Natural killer cell (primary cell): ENCODE measurements around the gene CFAP52. TPM values are rescaled to one million over a fixed set of nuclear protein-coding genes. Genes with fewer than 3 reads are reported as not detected.

Experiments used
- ATAC-seq, 3 donors: fragments of 150-1000 bp in 2 of 3; fragments of 200-7000 bp in 1 of 3; cut with Tn5 transposase; 1 replicate in 1 of 3; 2 replicates in 2 of 3; pipeline ENCODE4 v1.10.0; 2021; ENCODE audit warnings: mild to moderate bottlenecking in 2 of 3, moderate library complexity in 2 of 3
- DNase-seq, 2 donors: peaks; one replicate each; pipeline versions ENCODE4 v3.0.0 to v3.0.0-alpha.2; 2013 to 2021; ENCODE audit warnings: mixed read lengths in 1 of 2
- H3K27ac ChIP-seq: one replicate; pipeline ENCODE4 v1.5.1; 2013; ENCODE audit warnings: mild to moderate bottlenecking, low read length
- H3K27me3 ChIP-seq: one replicate; pipeline ENCODE4 v1.6.1; 2013; ENCODE audit warnings: low read length; ENCODE audit not compliant: control insufficient read depth, insufficient read depth
- H3K36me3 ChIP-seq: one replicate; pipeline ENCODE4 v1.6.1; 2013; ENCODE audit warnings: low read length; ENCODE audit not compliant: control insufficient read depth, insufficient read depth
- H3K4me1 ChIP-seq: one replicate; pipeline ENCODE4 v1.6.1; 2013; ENCODE audit warnings: low read length; ENCODE audit not compliant: control insufficient read depth, insufficient read depth
- H3K4me3 ChIP-seq: one replicate; pipeline ENCODE4 v1.5.1; 2013; ENCODE audit warnings: low read length
- H3K9me3 ChIP-seq: one replicate; pipeline ENCODE4 v1.6.1; 2013; ENCODE audit warnings: low read length; ENCODE audit not compliant: control insufficient read depth, insufficient read depth
- H3K27ac Mint-ChIP-seq, 2 donors: one replicate each; pipeline ENCODE4 v1.8.0; 2022; ENCODE audit warnings: mild to moderate bottlenecking in 2 of 2, mixed read lengths in 2 of 2, moderate library complexity in 1 of 2
- H3K27me3 Mint-ChIP-seq, 2 donors: one replicate each; pipeline ENCODE4 v1.8.0; 2022; ENCODE audit warnings: low read depth in 2 of 2, mixed read lengths in 2 of 2
- H3K36me3 Mint-ChIP-seq: one replicate; pipeline ENCODE4 v1.8.0; 2022; ENCODE audit warnings: mixed read lengths
- H3K4me1 Mint-ChIP-seq, 2 donors: one replicate each; pipeline ENCODE4 v1.8.0; 2022; ENCODE audit warnings: mixed read lengths in 2 of 2
- H3K4me3 Mint-ChIP-seq: one replicate; pipeline ENCODE4 v1.8.0; 2022; ENCODE audit warnings: mild to moderate bottlenecking, moderate library complexity, mixed read lengths
- H3K9me3 Mint-ChIP-seq, 2 donors: one replicate each; pipeline ENCODE4 v1.8.0; 2022; ENCODE audit warnings: mixed read lengths in 2 of 2
- WGBS: methylation state at CpG from one replicate; pipeline ENCODE4 v1.1.7; 2013; ENCODE audit warnings: missing lambda C conversion rate; ENCODE audit not compliant: insufficient coverage; 5-methylcytosine and 5-hydroxymethylcytosine counted together
- intact Hi-C: fragments of 100-400 bp; cut with micrococcal nuclease; formaldehyde crosslinking; loops from one replicate; pipeline ENCODE4 v1.14.2; 2022
- total RNA-seq, 4 donors: library from RNA; stranded (reverse); fragments of 120-200 nt in 1 of 4; gene quantifications; one replicate each; pipeline versions ENCODE4 v1.2.3 to v1.2.4, GENCODE V29; 2013 to 2022
- TF ChIP-seq, protein P1 (sequence below): fragments of 200-600 bp; IDR thresholded peaks from one replicate; pipeline ENCODE4 v1.8.0; 2022; ENCODE audit warnings: antibody characterized with exemption

The CFAP52 gene
- total RNA-seq, 3 donors from 2014 or later (not counting 1 experiment from before 2014, with no cell fraction given) = not detected

- no peak overlapping the region for H3K27ac Mint-ChIP-seq
- TF ChIP-seq, protein P1, sequence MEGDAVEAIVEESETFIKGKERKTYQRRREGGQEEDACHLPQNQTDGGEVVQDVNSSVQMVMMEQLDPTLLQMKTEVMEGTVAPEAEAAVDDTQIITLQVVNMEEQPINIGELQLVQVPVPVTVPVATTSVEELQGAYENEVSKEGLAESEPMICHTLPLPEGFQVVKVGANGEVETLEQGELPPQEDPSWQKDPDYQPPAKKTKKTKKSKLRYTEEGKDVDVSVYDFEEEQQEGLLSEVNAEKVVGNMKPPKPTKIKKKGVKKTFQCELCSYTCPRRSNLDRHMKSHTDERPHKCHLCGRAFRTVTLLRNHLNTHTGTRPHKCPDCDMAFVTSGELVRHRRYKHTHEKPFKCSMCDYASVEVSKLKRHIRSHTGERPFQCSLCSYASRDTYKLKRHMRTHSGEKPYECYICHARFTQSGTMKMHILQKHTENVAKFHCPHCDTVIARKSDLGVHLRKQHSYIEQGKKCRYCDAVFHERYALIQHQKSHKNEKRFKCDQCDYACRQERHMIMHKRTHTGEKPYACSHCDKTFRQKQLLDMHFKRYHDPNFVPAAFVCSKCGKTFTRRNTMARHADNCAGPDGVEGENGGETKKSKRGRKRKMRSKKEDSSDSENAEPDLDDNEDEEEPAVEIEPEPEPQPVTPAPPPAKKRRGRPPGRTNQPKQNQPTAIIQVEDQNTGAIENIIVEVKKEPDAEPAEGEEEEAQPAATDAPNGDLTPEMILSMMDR = no peak
- peak overlapping the region; percentile 92 for H3K4me3 Mint-ChIP-seq
- intact Hi-C loops = no loop called here
- DNase-seq (no peak), ATAC-seq (no peak)
- H3K4me1 ChIP-seq = peaks cover 20% of the 10 kb centered on the region
- peaks cover 11% of the 10 kb centered on the region for H3K27me3 ChIP-seq
- H3K9me3 ChIP-seq = no peaks in the 10 kb centered on the region
- no peak overlapping the region for H3K27ac ChIP-seq
- peaks cover 0 to 28% of the 10 kb centered on the region in 2 donors for H3K27me3 Mint-ChIP-seq
- H3K4me1 Mint-ChIP-seq = peaks cover 16 to 20% of the 10 kb centered on the region in 2 donors
- WGBS = 75% methylated on average over 8 of the region's 8 CpGs
- H3K4me3 ChIP-seq = no peak overlapping the region
- no peaks in the 10 kb centered on the region for H3K9me3 Mint-ChIP-seq
- no peaks in the 10 kb centered on the region for H3K36me3 ChIP-seq
- no peaks in the 10 kb centered on the region for H3K36me3 Mint-ChIP-seq
Measured at GRCh38 chr17:9646546-9646885, 70.1 kb downstream of the CFAP52 start.

- H3K4me3 ChIP-seq = no peak overlapping the region
Measured at GRCh38 chr17:9647014-9647413, 70.6 kb downstream of the CFAP52 start.

DNA sequence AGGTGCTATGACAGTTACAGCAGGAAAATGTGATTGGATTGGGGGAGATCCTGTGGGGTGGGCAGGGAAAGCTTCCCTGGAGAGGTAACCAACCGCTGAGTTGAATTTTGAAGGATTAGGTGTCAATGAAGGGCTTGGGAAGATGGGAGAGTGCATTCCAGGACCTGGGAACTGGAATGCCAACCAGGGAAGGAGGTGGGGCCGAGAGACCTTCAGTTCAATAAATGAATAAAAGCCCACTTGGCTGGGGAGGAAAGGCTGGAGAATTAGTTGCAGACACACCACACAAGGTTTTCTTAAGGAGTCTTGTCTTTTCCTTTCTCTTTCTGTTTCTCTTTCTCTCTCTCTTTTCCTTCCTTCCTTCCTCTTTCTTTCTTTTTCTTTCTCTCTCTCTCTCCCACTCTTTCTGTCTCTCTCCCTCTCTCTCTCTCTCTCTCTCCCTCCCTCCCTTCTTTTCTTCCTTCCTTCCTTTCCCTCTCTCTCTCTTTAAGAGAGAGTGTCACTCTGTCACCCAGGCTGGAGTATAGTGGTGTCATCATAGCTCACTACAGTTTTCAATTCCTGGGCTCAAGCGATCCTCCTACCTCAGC, 72.2 kb downstream of the CFAP52 start:
- H3K4me3 ChIP-seq = no peak overlapping the region
- TF ChIP-seq, protein P1 = no peak
- peaks cover 20% of the 10 kb centered on the region for H3K4me1 ChIP-seq
- peaks cover 16 to 20% of the 10 kb centered on the region in 2 donors for H3K4me1 Mint-ChIP-seq
- H3K27ac ChIP-seq = no peak overlapping the region
- H3K36me3 ChIP-seq = no peaks in the 10 kb centered on the region
- H3K27me3 Mint-ChIP-seq = peaks cover 0 to 32% of the 10 kb centered on the region in 2 donors
- intact Hi-C loops = no loop called here
- no peaks in the 10 kb centered on the region for H3K36me3 Mint-ChIP-seq
- H3K9me3 ChIP-seq = no peaks in the 10 kb centered on the region
- no peaks in the 10 kb centered on the region for H3K9me3 Mint-ChIP-seq
- H3K27ac Mint-ChIP-seq = no peak overlapping the region
- peaks cover 11% of the 10 kb centered on the region for H3K27me3 ChIP-seq
- 79% methylated on average over 3 of the region's 3 CpGs for WGBS
- ATAC-seq (no peak), DNase-seq (no peak)
- peak overlapping the region; percentile 13 for H3K4me3 Mint-ChIP-seq

More at GRCh38 chr17:9647014-9647413, 70.6 kb downstream of the CFAP52 start:
- TF ChIP-seq, protein P1 = no peak
- intact Hi-C loops = no loop called here
- Mint-ChIP-seq H3K36me3 (no peaks in the 10 kb centered on the region), H3K9me3 (no peaks in the 10 kb centered on the region), H3K27me3 (peaks cover 0 to 29% of the 10 kb centered on the region in 2 donors), H3K4me3 (no peak overlapping the region), H3K4me1 (peaks cover 16 to 20% of the 10 kb centered on the region in 2 donors), H3K27ac (no peak overlapping the region)
- peaks cover 20% of the 10 kb centered on the region for H3K4me1 ChIP-seq
- 61% methylated on average over 3 of the region's 4 CpGs for WGBS
- no peaks in the 10 kb centered on the region for H3K9me3 ChIP-seq
- H3K27ac ChIP-seq = no peak overlapping the region
- no peak for ATAC-seq
- DNase-seq = no peak
- H3K27me3 ChIP-seq = peaks cover 11% of the 10 kb centered on the region
- no peaks in the 10 kb centered on the region for H3K36me3 ChIP-seq
